ENCODE data around the gene IPCEF1. TPM values are rescaled to one million over a fixed set of nuclear protein-coding genes. Genes with fewer than 3 reads are reported as not detected.

The IPCEF1 gene
- total and polyA plus RNA-seq, 2 experiments from 2014 or later: 0.15 TPM; not detected in 1

DNA sequence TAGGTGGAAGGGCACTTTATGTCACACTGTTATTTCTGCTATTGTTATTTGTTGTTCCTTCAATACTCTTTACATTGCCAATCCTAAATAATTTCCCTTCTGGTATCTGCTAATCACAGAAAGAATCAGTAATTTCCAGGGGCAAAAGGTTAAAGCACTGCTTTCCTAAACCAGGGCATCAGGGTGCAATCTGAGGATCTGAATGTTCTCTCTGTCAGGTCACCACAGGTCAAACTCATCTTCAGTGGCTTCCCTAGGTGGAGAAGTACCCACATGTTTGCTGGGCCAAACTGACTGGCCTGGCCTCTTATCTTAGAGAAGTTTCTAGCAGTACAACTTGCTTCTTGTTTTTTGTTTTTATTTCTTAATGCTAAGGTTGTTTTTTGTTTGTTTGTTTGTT, 198.9 kb downstream of the IPCEF1 start:
- DNase-seq (ENCODE audit: low read depth in 1 of 2, low spot score in 1 of 2): no peak
- H3K4me3 ChIP-seq: no peak overlapping the region
- TF ChIP-seq, protein P1, sequence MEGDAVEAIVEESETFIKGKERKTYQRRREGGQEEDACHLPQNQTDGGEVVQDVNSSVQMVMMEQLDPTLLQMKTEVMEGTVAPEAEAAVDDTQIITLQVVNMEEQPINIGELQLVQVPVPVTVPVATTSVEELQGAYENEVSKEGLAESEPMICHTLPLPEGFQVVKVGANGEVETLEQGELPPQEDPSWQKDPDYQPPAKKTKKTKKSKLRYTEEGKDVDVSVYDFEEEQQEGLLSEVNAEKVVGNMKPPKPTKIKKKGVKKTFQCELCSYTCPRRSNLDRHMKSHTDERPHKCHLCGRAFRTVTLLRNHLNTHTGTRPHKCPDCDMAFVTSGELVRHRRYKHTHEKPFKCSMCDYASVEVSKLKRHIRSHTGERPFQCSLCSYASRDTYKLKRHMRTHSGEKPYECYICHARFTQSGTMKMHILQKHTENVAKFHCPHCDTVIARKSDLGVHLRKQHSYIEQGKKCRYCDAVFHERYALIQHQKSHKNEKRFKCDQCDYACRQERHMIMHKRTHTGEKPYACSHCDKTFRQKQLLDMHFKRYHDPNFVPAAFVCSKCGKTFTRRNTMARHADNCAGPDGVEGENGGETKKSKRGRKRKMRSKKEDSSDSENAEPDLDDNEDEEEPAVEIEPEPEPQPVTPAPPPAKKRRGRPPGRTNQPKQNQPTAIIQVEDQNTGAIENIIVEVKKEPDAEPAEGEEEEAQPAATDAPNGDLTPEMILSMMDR (IDR thresholded peaks at IDR 0.05; ENCODE audit: low read depth, low read length): no peak

DNA sequence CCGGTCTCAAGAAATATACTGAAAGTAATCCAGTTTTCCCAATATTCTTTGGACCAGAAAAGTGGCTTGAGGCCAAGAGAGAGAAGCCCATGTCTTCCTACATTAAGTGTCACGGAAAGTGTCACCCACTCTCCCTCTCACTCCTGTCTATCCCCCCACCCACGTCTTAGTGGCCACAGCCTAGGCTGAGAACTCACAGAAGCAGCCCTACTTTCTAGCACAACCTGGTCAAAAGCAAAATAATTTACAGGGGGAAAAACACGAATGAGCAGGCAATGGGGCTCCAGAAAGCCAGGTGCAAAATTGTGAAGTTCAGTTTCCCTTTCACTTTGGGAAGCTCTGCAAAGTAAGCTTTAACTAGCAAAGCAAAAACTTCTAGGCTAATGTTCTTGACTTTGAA, 199.5 kb downstream of the IPCEF1 start:
- H3K27ac ChIP-seq: no peak overlapping the region
- no peaks in the 10 kb centered on the region for H3K36me3 ChIP-seq
- no peak for DNase-seq (ENCODE audit: low read depth in 1 of 2, low spot score in 1 of 2)
- no peaks in the 10 kb centered on the region for H3K27me3 ChIP-seq
- H3K4me3 ChIP-seq: no peak overlapping the region
- H3K9me3 ChIP-seq (ENCODE audit: low read depth): no peaks in the 10 kb centered on the region
- no peaks in the 10 kb centered on the region for H3K4me1 ChIP-seq (ENCODE audit: low read depth)
- TF ChIP-seq, protein P1 (IDR thresholded peaks at IDR 0.05; ENCODE audit: low read depth, low read length): no peak

More for the DNA sequence above, 198.9 kb downstream of the IPCEF1 start:
- Histone ChIP-seq H3K27me3 (no peaks in the 10 kb centered on the region), H3K4me1 (ENCODE audit: low read depth) (no peaks in the 10 kb centered on the region), H3K9me3 (ENCODE audit: low read depth) (no peaks in the 10 kb centered on the region), H3K27ac (no peak overlapping the region), H3K36me3 (no peaks in the 10 kb centered on the region)

DNA sequence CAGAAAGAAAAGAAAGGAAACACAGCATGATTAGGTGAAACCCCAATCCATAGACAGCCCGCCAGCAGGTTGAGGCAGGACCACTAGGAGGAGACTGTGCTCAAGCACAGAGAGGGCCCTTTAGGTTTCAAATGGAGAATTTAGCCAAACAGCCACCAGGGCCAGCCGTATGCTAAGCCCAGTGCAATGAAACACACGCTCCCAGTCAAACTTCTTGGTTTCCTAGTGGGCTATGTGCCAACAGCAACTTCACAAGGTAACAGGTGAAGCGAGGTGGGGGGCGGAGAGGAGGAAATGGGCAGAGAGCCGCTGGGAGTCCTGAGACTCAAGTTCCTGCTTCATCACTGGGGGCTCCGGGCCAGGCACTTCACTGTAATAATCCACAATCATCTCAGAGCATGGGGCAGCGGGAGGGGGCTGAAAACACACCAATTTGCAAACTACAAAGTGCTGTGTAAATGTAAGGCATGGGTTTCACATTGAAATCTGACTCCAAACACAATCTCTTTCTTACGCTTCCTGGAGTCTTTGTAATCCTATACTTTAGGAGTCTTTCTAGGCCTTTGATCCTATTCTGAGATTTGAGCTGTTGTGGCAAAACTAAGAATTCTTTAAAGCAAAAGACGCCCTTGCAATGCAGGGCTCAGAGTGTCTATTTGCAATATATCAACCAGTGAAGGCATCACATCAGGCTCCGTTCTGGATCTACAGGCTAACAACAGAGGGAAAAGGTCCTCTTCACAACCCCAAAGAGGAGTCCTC, 200.3 kb downstream of the IPCEF1 start:
- peak; percentile 42 to 57 for DNase-seq (ENCODE audit: low read depth in 1 of 2, low spot score in 1 of 2)
- Histone ChIP-seq H3K4me1 (ENCODE audit: low read depth) (no peaks in the 10 kb centered on the region), H3K27ac (no peak overlapping the region), H3K27me3 (no peaks in the 10 kb centered on the region), H3K9me3 (ENCODE audit: low read depth) (no peaks in the 10 kb centered on the region), H3K4me3 (no peak overlapping the region), H3K36me3 (no peaks in the 10 kb centered on the region)
- TF ChIP-seq, protein P1 (IDR thresholded peaks at IDR 0.05; ENCODE audit: low read depth, low read length): peak; percentile 81

DNA sequence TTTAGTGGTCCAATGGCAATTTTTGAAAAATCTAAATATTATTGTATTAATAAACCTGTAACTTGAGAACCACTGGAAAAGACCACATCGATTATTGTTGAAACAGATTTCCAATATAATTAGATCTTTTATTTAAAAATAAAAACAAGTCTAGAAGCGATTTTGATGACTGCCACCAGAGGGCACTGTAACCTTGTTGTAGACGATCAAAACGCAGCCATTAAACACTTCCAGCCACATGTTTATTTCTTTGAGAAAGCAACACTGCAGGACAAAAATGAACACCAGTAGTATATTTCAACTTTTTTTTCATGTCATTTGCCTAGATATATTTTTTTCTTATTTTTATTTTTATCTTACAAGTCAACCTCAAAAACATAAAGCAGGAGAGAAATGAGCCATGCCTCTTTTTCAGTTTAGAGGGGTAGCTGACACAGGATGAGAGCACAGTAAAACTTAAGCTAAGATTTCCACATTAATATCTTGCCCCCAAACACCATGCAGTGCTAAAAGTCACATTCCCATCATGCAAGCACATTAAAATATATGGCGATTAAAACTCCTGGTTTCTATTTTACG, 202.1 kb downstream of the IPCEF1 start:
- DNase-seq (ENCODE audit: low read depth in 1 of 2, low spot score in 1 of 2): peak; percentile 83 to 85
- H3K36me3 ChIP-seq: no peaks in the 10 kb centered on the region
- no peaks in the 10 kb centered on the region for H3K9me3 ChIP-seq (ENCODE audit: low read depth)
- H3K4me3 ChIP-seq: no peak overlapping the region
- no peaks in the 10 kb centered on the region for H3K27me3 ChIP-seq
- no peak overlapping the region for H3K27ac ChIP-seq
- H3K4me1 ChIP-seq (ENCODE audit: low read depth): no peaks in the 10 kb centered on the region
- TF ChIP-seq, protein P1 (IDR thresholded peaks at IDR 0.05; ENCODE audit: low read depth, low read length): peak; percentile 57

DNA sequence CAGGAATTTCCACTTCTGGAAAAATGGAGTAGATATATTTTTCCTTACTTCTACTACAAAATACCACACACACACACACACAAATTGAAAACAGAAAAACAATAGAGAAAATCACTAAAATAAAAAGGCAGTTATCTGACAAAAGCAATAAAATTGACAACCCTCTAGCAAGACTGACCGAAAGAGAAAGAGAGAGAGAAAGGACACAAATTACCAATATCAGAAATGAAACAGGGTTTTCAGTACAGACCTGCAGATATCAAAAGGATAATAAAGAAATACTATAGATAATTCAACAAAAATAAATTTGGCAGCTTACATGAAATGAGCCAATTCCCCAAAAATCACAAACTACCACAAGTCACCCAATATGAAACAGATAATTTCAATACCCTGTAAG, 212.8 kb downstream of the IPCEF1 start:
- Histone ChIP-seq H3K9me3 (ENCODE audit: low read depth) (no peaks in the 10 kb centered on the region), H3K27ac (no peak overlapping the region), H3K36me3 (no peaks in the 10 kb centered on the region), H3K4me1 (ENCODE audit: low read depth) (no peaks in the 10 kb centered on the region), H3K27me3 (no peaks in the 10 kb centered on the region), H3K4me3 (no peak overlapping the region)
- DNase-seq (ENCODE audit: low read depth in 1 of 2, low spot score in 1 of 2): no peak
- TF ChIP-seq, protein P1 (IDR thresholded peaks at IDR 0.05; ENCODE audit: low read depth, low read length): no peak
